Measurements from ENCODE around the gene NOSIP.

The NOSIP gene

DNA sequence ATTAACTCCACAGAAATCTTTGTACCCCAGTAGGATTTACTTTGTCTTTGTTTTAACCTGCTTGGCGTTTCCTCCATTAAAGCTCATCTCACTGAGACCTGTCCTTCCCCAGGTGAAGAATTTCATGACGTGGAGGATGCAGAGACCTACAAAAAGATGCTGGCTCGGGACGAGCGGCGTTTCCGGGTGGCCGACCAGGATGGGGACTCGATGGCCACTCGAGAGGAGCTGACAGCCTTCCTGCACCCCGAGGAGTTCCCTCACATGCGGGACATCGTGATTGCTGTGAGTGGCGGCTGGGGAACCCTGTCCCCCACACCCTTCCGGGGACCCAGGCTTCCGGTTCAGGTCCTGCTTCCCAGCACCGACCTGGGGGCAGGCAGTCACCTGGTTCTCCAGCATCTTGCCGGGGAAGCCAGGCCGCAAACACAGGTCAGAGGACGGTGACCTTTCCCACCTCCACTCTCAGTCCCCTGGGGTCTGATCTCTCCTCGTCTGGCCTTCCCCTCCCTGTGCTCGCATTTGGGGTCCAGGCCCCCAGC lies 43.4 kb downstream of the NOSIP start:
- no peak for TF ChIP-seq GATA3 (IDR thresholded peaks at IDR 0.05; ENCODE audit: low read depth, low read length)
- no peak for TF ChIP-seq GATA2 (IDR thresholded peaks at IDR 0.05; ENCODE audit: low read depth, low read length)

- TF ChIP-seq GATA3 (IDR thresholded peaks at IDR 0.05; ENCODE audit: low read depth, low read length), result no peak
- no peak for TF ChIP-seq GATA2 (IDR thresholded peaks at IDR 0.05; ENCODE audit: low read depth, low read length)
Measured at GRCh38 chr19:49534632-49535385, 45.5 kb downstream of the NOSIP start.

- TF ChIP-seq GATA3 (IDR thresholded peaks at IDR 0.05; ENCODE audit: low read depth, low read length) (no peak), GATA2 (IDR thresholded peaks at IDR 0.05; ENCODE audit: low read depth, low read length) (no peak)
Measured at GRCh38 chr19:49533551-49534488, 46.5 kb downstream of the NOSIP start.

GRCh38 chr19:49530708-49531107 lies 49.6 kb downstream of the NOSIP start:
- no peak for TF ChIP-seq GATA2 (IDR thresholded peaks at IDR 0.05; ENCODE audit: low read depth, low read length)
- no peak for TF ChIP-seq GATA3 (IDR thresholded peaks at IDR 0.05; ENCODE audit: low read depth, low read length)

DNA sequence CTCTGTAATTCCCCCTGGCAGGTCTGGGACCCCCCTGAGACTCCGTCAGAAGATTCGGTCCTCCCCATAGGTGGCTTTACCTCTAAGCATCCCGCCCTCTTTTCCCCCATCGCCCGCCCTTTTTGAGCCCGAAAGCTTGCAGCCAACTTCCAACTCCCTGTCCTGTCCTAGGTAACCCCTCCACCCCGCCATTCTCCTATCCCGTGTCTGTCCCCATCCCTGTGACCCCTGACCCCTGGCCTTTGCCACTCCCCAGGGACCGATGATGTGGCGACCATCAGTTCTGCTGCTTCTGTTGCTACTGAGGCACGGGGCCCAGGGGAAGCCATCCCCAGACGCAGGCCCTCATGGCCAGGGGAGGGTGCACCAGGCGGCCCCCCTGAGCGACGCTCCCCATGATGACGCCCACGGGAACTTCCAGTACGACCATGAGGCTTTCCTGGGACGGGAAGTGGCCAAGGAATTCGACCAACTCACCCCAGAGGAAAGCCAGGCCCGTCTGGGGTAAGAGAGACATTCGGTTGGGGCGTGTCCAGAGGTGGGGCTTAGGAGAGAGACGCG lies 52.1 kb downstream of the NOSIP start:
- TF ChIP-seq GATA3 (IDR thresholded peaks at IDR 0.05; ENCODE audit: low read depth, low read length) (no peak), GATA2 (IDR thresholded peaks at IDR 0.05; ENCODE audit: low read depth, low read length) (no peak)

GRCh38 chr19:49524812-49525455 lies 55.4 kb downstream of the NOSIP start:
- TF ChIP-seq GATA3 (IDR thresholded peaks at IDR 0.05; ENCODE audit: low read depth, low read length) (no peak), GATA2 (IDR thresholded peaks at IDR 0.05; ENCODE audit: low read depth, low read length) (no peak)

DNA sequence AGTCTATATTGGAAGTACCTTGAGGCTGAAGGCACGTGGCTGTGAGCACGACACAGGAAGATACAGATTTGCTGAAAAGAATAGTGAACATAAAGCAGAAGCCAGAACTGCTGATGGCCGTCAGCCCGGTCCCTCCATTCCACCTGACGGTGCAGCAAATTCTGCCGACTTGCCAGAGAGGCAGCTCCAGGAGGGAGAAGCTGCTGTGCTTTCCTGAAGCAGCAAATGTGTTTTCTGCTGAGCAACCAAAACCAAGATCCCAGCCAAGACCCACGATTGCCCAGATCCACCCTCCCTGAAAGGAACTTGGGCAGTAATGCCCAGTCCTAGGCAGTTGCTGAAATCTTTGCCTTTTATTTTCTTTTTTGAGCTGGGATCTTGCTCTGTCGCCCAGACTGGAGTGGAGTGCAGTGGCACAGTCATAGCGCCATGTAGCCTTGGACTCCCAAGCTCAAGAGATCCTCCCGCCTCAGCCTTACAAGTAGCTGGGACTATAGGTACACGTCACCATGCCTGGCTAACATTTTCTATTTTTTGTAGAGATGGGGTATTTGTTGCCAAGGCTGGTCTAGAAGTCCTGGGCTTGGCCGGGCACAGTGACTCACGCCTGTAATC lies 59.5 kb downstream of the NOSIP start:
- TF ChIP-seq GATA3 (IDR thresholded peaks at IDR 0.05; ENCODE audit: low read depth, low read length) (no peak), GATA2 (IDR thresholded peaks at IDR 0.05; ENCODE audit: low read depth, low read length) (no peak)

- TF ChIP-seq GATA2 (IDR thresholded peaks at IDR 0.05; ENCODE audit: low read depth, low read length) (no peak), GATA3 (IDR thresholded peaks at IDR 0.05; ENCODE audit: low read depth, low read length) (no peak)
Measured at GRCh38 chr19:49518033-49518432, 62.3 kb downstream of the NOSIP start.

- TF ChIP-seq GATA2 (IDR thresholded peaks at IDR 0.05; ENCODE audit: low read depth, low read length) (no peak), GATA3 (IDR thresholded peaks at IDR 0.05; ENCODE audit: low read depth, low read length) (no peak)
Measured at GRCh38 chr19:49515767-49516166, 64.6 kb downstream of the NOSIP start.

- TF ChIP-seq GATA2 (IDR thresholded peaks at IDR 0.05; ENCODE audit: low read depth, low read length) (no peak), GATA3 (IDR thresholded peaks at IDR 0.05; ENCODE audit: low read depth, low read length) (no peak)
Measured at GRCh38 chr19:49514151-49514550, 66.2 kb downstream of the NOSIP start.

DNA sequence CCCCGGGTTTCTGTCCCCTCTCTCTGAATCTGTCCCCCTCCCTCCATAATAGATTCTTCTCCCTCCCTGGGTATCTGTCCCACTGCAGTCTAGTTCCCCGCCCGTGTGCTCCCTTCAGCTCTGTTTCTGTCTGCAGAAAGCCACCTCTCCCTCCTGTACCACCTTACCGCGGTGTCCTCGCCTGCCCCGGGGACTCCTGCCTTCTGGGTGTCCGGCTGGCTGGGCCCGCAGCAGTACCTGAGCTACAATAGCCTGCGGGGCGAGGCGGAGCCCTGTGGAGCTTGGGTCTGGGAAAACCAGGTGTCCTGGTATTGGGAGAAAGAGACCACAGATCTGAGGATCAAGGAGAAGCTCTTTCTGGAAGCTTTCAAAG lies 66.6 kb downstream of the NOSIP start:
- TF ChIP-seq GATA2 (IDR thresholded peaks at IDR 0.05; ENCODE audit: low read depth, low read length), result no peak
- TF ChIP-seq GATA3 (IDR thresholded peaks at IDR 0.05; ENCODE audit: low read depth, low read length), result no peak

DNA sequence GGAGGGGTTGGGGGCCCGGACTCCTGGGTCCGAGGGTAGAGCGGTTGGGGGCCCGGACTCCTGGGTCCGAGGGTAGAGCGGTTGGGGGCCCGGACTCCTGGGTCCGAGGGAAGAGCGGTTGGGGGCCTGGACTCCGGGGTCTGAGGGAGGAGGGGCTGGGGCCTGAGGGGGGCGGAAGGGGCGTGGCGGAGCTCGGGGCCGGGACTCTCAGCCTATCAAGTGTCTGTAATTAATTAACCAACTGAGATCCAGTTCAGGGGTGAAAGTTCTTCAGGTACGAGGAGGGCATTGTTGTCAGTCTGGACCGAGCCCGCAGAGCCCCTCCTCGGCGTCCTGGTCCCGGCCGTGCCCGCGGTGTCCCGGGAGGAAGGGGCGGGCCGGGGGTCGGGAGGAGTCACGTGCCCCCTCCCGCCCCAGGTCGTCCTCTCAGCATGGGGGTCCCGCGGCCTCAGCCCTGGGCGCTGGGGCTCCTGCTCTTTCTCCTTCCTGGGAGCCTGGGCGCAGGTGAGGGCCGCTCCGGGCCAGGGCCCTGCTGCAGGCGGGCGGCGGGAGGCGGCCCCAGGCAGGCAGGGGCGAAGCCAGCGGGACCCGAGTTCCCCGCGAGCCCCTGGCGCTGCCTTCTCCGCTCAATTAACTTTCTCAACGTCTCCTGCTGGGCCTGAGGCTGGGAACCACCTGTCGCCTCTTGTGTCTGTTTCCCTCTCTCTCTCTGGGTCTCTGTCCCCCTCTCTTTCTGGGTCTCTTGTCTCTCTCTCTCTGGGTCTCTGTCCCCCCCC lies 67.2 kb downstream of the NOSIP start:
- no peak for TF ChIP-seq GATA2 (IDR thresholded peaks at IDR 0.05; ENCODE audit: low read depth, low read length)
- TF ChIP-seq GATA3 (IDR thresholded peaks at IDR 0.05; ENCODE audit: low read depth, low read length), result no peak

Data from SH-SY5Y (cell line).